ENCODE measurements around the gene SCG3.

DNA sequence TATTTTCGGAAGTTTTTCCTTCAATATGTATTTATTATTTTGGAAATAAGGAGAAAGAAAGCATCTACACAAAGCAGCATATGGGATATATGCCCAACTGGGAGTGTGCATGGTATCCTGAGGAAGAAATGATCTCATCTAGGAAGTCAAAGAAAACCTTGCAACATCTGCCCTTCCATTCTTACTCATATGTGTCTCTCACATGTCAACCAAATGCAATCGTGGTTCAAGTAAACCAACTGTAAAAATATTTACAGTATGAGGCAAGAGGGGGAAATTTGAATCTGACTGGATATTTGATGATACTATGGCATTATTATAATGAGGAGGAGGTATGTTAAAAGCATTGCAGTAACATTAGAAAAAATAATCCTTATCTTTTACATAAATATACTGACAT is 3.2 kb upstream of the SCG3 start:
- TF ChIP-seq CTCF (IDR thresholded peaks at IDR 0.05; ENCODE audit: low read depth, low read length) (no peak), EZH2phosphoT487 (IDR thresholded peaks at IDR 0.05; ENCODE audit: low read depth) (no peak)

Data from OCI-LY3 (cell line).